CD4-positive, alpha-beta T cell treated with Interleukin-21 for 1 hour (primary cell): ENCODE results near the gene PARP15.
A peak's percentile ranks its signal among the peaks of the same experiment; 100 is the strongest.
"Not testable (repeated sequence)": the region's sequence is repeated elsewhere in the genome, so short reads cannot be mapped to it uniquely, and the experiment has no call there.

Experiments used
- DNase-seq: peaks from one replicate; pipeline ENCODE4 v3.0.0-alpha.2; 2020

The PARP15 gene

DNA sequence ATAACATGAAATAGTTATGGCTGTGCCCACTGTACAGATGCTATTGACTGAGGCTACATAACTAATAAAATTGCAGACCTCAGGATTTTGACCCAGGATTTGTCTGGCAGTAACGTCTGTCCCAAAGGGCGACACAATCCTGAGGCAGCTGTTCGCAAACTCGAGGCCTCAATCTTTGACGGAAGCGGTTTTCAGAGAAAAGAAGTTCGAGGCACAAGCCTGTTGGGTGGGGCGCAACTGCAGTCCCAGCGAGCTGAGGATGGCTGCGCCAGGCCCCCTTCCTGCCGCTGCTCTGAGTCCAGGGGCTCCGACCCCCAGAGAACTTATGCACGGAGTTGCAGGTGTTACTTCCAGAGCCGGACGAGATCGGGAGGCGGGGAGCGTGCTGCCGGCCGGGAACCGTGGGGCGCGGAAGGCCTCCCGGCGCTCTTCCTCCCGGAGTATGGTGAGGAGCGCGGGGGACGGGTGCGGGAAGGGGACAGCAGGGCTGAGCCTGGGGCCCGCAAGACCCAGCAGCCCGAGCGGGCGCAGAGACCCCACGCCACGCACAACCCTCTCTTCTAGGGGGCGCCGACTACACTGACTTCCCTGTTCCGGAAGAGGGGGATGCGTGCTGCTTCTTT is at the start of gene PARP15:
Gene PARP15 (plus strand): TSS at position 242 of the 623 bp plus-strand sequence. CDS start 18 bp downstream, at position 260.
- peak; percentile 57 for DNase-seq

DNA sequence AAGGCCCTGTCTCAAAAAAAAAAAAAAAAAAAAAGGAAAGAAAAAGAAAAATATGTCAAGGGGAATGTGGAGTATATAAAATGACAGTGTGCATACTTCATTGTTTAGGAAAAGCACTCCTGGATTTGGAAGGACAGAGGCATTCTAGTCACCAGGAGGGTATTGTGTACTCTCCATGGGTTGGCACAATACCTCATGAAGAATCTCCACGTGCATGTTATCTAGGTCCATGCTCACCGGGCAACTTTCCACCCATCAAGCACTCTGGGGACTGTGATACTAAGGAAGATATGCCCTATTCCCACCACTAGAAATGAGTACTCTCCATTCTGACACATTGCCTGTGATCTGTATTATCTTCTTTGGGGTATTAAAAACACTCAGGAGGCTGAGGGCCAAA is 47.3 kb upstream of the PARP15 start:
- no peak for DNase-seq

DNA sequence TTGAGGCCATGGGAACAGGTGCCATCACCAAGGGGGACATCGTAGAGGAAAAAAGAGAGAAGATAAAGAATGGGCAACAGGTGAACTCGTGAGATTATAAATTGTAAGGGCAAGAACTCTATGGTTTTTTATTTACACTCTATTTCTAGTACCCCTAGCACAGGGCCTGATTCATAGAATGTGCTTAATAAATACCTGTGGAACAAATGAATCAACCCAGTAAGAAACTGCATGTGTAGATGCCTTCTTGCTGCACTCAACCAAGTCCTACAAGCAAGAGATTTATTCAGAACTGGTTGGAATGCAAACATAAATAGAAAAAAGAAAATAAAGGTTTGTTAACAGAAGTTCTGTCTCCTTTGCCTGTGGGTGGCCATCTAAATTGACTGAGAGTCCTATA is 44.0 kb upstream of the PARP15 start:
- no peak for DNase-seq

DNA sequence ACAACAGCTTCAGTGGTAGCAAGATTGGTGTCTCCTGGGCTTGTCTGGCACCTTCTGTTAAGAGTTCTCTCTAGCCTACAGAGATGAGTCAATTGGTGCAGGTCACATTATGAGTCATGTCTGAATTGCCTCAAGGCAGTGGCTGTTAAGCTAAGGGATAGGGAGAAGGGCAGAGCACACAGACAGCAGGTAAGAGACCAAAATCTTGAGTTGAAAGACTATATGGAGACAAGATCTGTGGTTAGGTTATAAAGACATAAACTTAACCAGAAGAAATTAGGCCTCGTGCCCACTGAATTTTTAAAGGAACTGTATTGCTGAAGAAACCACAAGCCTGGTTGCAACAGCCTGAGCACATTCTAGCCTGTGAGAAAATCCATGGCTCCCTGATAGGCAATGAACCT is 43.5 kb upstream of the PARP15 start:
- no peak for DNase-seq

DNA sequence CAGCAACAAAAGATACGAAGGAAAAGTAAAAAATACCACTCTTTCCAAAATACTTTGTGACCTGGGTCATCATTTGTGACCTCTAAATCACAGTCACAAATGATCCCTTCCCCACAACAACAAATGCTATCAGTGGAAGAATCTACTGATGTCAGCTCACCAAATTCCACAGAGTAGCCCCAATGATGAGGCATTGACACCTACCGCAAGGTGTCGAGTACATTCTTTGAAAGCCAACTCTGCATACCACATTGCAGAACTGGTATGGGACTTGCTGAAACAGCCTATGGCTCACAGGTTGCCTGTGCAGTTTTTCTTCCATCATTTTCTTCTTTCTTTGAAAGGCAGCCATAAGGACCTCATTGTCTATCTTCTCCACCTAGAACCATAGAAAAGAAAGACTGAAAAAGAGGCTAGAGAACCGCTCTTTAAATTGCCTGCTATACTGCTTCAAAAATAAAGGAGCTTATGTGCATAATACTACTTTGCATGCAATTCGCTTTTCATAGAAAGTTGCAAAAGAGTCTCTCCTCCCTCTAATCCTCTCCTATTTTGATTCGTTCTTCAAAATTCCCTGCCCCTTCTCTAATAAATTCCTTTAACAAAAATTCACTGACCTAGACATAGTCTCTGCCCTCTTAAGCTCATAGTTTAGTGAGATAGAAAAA is 41.4 kb upstream of the PARP15 start:
- DNase-seq = no peak

DNA sequence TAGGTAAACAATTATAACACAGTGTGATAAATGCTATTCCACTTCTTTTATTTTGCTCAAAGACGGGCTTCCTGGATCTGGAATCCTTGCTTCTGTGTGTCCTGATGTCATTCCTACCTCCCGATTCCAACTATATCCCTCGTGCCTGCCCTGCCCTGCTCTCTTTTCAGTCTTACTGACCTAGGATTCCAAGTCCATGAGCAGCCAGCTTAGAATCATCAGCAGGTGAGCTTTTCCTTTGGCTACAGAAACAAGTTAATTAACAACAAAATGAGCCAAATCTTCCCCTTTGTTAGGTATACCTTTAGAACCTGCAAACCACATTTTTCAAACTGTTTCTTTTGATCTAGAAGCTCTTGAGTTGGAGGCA is 40.8 kb upstream of the PARP15 start:
- no peak for DNase-seq

DNA sequence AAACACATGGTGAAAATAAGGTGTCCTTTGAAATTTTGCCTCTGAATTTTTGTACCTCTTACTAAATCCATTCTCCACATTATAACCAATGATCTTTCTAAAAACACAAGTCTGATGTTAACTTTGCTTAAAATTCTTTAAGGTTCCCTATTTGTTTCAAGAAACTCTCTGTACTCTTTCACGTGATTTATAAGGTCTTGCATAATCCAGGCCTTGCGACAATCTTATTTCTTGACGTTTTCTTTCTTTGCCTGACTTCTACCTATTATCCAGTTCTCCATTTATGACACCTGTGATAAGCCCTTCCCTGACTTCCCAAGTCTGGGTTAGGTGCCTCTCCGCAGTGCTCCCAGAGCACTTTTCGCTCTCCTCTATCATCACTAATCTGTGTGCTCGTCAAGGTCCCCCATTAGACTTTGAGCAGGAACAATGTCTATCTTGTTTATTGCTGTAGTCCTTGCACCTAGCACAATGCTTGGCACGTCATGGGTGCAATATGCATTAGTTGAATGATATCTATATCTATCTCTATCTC is 38.4 kb upstream of the PARP15 start:
- no peak for DNase-seq

DNA sequence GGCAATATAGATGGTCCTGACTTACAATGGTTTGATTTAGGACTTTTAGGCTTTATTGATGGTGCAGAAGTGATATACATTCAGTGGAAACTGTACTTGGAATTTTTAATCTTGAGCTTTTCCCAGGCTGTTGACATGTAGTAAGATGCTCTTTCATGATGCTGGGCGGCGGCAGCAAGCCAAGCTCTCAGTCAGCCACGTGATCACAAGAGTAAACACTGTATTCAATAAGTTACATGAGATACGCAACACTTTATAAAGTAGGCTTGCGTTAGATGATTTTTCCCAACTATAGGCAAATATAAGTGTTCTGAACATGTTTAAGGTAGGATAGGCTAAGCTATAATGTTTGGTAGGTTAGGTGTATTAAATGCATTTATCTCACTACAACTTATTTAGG is 31.3 kb upstream of the PARP15 start:
- no peak for DNase-seq

DNA sequence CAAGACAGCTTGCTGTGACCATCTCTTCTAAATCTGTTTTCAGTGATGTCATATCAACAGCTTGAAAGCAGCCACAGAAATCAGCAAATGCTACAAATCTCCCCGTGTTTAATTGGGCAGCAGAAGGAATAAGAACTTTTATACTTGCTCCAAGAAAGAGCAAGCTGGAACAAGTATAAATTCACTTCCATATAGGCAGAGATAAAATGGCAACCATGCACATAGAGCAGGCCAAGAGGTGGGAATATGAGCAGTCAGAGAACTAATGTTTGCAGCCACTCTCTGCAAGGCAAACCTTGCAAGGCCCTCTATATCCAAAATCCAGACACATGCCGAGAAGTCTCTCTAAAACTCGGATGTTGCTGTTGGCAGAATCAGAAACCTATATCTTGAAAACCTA is 29.4 kb upstream of the PARP15 start:
- no peak for DNase-seq

DNA sequence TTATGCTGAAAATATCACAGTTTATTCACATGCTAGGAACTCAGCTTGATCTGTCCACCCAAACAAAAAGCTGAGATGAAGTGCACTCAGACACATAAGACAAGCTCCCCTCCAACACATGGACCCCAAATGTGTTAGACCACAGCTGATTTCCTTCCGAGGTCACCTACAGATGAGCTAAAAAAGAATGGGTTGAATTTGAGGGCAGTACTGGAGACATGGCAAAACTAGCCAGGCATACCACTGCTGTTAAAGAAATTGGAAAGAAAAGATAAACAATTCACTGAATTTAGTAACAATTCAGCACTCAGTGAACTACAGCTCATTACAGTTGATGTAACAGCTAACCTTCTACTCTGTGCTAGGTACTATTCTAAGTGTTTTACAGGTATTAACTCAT is 28.8 kb upstream of the PARP15 start:
- DNase-seq = no peak

DNA sequence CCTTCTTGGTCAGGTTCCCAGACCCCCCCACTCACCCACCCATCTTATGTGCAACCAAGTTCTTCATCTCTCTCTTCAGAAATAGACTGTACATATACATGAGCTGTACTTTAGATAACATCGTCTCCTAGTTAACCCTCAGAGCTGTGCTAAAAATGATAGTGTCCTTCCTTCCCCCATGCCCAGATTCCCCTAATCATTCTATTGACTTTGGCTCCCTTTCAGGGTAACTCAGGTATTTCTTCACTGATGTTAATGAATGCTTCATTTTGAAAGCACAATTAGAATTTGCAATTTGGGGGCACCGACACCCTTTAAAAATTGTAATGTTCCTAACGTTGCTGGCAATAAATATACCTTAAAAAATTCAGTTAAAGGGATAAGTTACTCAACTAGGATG is 24.3 kb upstream of the PARP15 start:
- DNase-seq = no peak

DNA sequence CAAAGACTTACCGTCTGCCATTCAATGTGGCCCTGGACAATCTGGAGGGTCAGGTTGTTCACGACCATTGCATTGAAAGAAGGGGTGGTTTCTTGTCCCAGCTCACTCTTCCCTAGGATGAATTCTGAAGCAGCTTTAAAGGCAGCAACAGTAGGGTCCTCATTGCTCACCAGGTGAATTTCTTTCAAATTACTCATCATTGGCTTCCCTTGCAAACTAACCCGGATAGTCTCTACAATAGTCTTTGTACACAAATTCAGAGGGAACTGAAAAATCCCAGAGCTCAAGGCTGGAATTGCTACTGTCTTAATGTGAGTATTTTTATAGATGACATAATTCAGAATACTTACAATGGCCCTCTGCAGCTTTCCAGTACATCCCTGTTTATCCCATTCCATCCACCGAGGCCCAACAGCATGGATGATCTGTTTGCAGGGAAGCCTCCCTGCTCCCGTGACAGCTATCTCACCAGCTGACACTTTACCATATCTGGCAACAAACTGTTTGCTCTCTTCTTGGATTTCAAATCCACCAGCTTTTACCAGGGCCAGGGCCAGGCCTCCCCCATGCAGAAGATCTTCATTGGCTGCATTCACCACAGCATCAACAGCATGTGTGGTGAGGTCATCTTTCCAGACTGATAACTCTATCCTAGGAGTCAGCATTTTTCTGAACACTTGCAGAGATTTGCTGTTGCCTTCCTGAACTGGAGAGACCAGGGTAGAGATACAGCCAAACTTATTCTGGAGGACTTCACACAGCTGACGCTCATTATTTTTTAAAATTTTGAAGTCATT is 22.0 kb upstream of the PARP15 start:
- DNase-seq = no peak

DNA sequence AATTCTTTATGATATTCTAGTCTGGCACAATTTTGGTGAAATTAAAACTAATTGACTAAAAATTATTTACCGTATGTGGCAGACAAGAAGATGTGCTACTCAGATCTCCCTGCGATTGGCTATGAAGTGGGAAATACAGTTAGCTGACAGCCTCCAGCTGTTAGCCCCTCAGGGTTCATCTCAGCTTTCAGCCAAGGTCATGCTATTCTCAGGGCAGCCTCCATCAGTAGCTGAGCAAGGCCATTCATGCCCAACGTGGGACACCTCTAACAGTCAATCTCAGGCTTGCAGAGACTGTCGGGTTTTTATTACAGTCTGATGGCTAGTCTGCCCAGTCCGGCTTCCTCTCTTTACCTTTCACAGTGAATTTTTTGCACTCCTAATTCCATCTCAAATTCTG is 20.1 kb upstream of the PARP15 start:
- DNase-seq = no peak

DNA sequence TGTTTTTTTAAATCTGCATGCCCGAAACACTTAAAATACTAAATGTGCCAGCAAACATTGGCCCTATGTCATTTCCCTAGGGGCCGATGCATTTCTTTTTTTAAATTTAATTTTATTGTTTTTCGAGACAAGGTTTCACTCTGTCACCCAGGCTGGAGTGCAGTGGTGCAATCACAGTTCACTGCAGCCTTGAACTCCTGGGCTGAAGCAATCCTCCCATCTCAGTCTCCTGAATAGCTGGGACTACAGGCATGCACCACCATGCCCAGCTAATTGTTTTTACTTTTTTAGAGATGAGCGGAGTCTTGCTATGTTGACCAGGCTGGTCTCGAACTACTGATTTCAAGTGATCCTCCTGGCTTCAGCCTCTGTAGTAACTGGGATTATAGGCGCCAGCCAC is 18.8 kb upstream of the PARP15 start:
- DNase-seq = no peak

DNA sequence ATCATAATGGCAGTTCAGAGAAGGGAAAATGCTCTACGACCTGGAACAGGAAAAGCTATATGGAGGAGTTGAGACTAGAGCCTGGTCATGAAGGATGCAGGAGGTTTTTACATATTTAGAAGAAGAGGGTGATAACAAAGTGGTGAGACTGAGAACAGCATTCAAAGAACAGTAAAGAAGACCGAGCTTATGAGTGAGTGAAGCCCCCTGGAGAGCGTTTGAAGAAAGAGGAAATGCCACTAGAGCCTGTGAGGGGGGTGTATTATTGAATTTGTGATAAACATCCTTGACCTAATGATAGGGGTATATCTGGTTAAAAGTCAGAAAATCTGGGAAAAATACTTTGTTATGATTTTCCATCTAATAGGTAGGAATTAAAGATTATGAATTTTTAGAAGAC is 17.5 kb upstream of the PARP15 start:
- DNase-seq = no peak

DNA sequence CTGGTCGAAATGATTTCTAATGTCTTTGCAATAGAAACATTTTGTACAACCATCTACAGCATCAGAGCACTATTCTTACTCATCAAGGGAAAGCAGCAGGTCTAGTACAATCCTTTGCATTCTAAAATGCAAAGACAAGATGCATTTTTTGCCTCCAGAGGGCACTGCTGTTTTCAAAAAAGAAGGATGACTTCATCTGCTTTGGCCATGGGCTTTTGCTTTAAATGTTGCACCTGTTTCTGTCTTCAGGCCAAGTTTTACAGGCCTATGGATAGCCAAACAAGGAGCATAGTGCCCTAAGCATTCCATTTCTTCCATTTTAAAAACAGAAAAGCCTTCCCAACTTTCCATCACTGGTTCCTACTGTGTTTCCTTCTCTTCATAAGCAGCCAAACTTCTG is 16.8 kb upstream of the PARP15 start:
- peak; percentile 81 for DNase-seq

DNA sequence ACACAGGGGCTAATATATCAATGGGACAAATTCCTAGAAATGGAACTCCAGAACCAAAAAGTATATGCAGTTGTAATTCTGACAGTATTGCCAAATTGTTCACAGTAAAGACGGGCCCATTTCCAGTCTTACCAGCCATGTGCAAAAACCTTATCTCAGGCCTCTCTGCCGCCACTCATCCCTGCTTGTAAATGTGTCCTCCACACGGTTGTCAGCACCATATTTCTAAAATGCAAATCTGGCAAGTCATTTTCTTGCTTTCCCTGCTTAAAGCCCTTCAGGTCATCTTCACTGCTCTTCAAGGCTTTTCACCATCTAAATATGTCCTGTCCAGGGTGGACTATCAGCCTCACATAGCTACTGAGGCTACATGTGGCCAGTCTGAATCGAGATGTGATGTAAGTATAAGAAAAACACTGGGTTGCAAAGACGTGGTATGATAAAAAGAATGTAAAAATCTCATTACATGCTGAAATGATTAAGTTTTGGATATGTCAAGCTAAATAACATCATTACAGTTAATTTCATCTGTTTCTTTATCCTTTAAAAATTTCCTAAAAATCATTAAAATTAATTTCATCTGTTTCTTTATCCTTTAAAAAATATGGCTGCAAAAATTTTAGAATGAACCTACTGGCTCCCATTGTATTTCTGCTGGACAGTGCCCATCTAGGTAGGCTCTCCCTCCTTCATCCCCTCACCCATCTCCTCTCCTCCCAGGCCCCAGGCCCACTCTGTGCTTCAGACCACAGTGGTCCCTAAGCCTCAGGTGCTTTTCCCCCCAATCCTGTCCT is 14.3 kb upstream of the PARP15 start:
- DNase-seq = no peak

DNA sequence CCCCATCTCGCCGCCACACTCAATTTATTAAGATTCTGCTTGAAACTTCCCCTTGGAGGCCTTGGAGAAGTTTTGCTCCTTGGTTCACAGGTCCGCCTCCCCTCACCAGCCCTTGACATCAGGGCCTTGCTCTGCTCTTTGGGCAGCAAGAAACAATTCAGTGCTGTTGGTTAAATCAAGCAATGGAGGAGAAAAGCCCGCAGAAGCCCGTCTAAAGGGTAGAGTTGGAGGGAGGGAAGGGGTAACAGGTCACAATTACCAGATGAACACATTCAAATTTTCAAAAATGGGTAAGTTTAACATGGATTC is 13.8 kb upstream of the PARP15 start:
- DNase-seq = peak; percentile 23

DNA sequence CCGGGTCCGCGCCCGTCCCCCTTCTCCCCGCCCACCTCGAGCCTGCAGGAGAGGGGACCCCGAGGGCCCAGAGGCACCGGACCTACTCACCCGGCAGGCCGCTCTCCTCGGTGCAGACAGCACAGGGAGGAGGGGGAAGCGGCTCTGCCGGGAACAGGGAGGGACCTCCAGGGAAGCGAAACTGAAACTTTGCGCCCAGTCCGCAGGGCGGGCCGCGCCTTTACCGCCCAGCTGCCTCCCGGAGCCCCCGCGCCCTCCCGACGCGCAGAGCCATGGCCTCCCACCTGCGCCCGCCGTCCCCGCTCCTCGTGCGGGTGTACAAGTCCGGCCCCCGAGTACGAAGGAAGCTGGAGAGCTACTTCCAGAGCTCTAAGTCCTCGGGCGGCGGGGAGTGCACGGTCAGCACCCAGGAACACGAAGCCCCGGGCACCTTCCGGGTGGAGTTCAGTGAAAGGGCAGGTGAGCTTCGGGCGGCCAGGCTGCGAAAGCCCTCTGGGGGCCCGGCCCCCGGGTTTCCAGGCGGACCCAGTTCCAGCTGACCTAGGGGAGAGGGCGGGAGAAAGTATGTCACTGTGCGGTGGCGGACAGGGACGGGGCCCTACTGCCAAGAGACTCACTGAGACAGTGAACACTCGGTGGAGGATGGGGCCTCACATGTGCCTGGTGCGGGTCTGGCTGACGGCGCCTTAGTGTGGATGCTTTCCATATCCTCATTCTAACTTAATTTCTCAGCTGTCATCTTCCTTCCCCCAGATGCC is 13.1 kb upstream of the PARP15 start, which contains the start of the genes DTX3L and PARP9:
Gene DTX3L (plus strand): TSS at position 184 of the 758 bp plus-strand sequence. CDS start 89 bp downstream, at position 273.
Gene PARP9 (minus strand): TSS at position 146 of the 758 bp plus-strand sequence. CDS start 4,680 bp downstream, outside the sequence.
- DNase-seq = peak; percentile 88

DNA sequence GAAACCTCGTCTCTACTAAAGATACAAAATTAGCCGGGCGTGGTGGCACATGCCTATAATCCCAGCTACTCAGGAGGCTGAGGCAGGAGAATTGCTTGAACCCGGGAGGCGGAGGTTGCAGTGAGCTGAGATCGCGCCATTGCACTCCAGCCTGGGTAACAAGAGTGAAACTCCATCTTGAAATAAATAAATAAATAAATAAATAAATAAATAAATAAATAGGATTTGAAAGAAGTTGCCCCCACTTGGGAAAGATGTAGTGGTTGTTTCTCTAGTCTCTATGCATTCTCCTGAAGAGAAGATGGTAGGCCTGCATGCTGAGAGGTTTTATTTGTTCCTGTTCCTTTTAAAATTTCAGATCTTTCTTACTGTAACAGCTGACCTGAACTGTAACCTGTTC is 9.3 kb upstream of the PARP15 start:
- not testable (repeated sequence) for DNase-seq

DNA sequence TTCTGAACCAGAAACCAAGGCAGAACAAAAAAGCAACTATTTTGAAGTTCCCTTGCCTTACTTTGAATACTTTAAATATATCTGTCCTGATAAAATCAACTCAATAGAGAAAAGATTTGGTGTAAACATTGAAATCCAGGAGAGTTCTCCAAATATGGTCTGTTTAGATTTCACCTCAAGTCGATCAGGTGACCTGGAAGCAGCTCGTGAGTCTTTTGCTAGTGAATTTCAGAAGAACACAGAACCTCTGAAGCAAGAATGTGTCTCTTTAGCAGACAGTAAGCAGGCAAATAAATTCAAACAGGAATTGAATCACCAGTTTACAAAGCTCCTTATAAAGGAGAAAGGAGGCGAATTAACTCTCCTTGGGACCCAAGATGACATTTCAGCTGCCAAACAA is 8.7 kb upstream of the PARP15 start:
- no peak for DNase-seq

DNA sequence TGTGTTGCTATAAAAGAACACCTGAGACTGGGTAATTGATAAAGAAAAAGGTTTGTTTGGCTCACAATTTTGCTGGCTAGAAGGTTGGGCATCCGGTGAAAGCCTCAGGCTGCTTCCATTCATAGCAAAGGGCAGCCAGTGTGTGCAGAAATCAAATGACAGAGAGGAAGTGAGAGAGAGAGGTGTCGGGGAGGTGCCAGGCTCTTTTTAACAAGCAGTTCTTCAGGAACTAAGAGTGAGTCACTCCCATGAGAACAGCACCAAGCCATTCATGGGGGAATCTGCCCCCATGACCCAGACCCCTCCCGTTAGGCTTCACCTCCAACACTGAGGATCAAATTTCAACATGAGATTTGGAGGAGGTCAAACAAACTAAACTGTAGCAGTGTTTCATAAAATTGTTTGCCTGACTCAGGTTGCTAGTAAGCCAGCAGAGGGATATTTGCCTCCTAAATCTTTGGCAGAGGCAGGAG is 4.5 kb upstream of the PARP15 start:
- peak; percentile 52 for DNase-seq
